Liver (tissue), 9 donors: ENCODE results near the gene C12orf60. TPM values are rescaled to one million over a fixed set of nuclear protein-coding genes. Genes with fewer than 3 reads are reported as not detected.

ENCODE experiments used
- DNase-seq: peaks from one replicate; pipeline ENCODE4 v3.0.0-alpha.2; 2017; ENCODE audit warnings: low spot score
- H3K27ac ChIP-seq, 2 donors: one replicate each; pipeline ENCODE4 v1.7.0; 2013; ENCODE audit warnings: inconsistent platforms in 2 of 2, low read length in 2 of 2, control low read depth in 1 of 2, low read depth in 1 of 2, mild to moderate bottlenecking in 1 of 2
- H3K27me3 ChIP-seq, 4 donors: one replicate each; pipeline versions ENCODE4 v1.6.1 to v1.7.0; 2013; ENCODE audit warnings: low read length in 3 of 4, inconsistent platforms in 1 of 4, mild to moderate bottlenecking in 1 of 4, moderate library complexity in 1 of 4; ENCODE audit not compliant: control insufficient read depth in 4 of 4, insufficient read depth in 4 of 4
- H3K36me3 ChIP-seq, 4 donors: one replicate each; pipeline versions ENCODE4 v1.6.1 to v1.7.0; 2013; ENCODE audit warnings: low read length in 3 of 4, mild to moderate bottlenecking in 3 of 4, low read depth in 1 of 4, moderate library complexity in 1 of 4; ENCODE audit not compliant: control insufficient read depth in 4 of 4, insufficient read depth in 3 of 4
- H3K4me1 ChIP-seq, 4 donors: one replicate each; pipeline versions ENCODE4 v1.6.1 to v1.7.0; 2013; ENCODE audit warnings: low read length in 3 of 4, mild to moderate bottlenecking in 3 of 4, moderate library complexity in 1 of 4; ENCODE audit not compliant: control insufficient read depth in 4 of 4, insufficient read depth in 4 of 4
- H3K4me3 ChIP-seq, 3 donors: one replicate each; pipeline versions ENCODE4 v1.6.1 to v1.7.0; 2013; ENCODE audit warnings: low read length in 3 of 3, control low read depth in 1 of 3, low read depth in 1 of 3, mild to moderate bottlenecking in 1 of 3
- H3K9ac ChIP-seq, 2 donors: one replicate each; pipeline ENCODE4 v1.7.0; 2013; ENCODE audit warnings: low read length in 2 of 2, mild to moderate bottlenecking in 2 of 2, moderate library complexity in 2 of 2, control low read depth in 1 of 2, low read depth in 1 of 2
- H3K9me3 ChIP-seq, 4 donors: one replicate each; pipeline versions ENCODE4 v1.6.1 to v1.7.0; 2013; ENCODE audit warnings: low read length in 3 of 4; ENCODE audit not compliant: control insufficient read depth in 4 of 4
- ATF3 ChIP-seq: IDR thresholded peaks from 2 replicates; pipeline ENCODE4 v1.6.1; 2016; ENCODE audit warnings: antibody characterized with exemption
- CTCF ChIP-seq: fragments of 150-350 bp; IDR thresholded peaks from 2 replicates; pipeline ENCODE4 v1.5.1; 2017; ENCODE audit warnings: improper control_type of control experiment, low read depth, low read length; ENCODE audit not compliant: missing input control
- EGR1 ChIP-seq, 2 donors: IDR thresholded peaks; 2 replicates each; pipeline ENCODE4 v1.6.1; 2016 to 2018; ENCODE audit warnings: antibody characterized with exemption in 2 of 2, low read depth in 2 of 2
- FOXA1 ChIP-seq: IDR thresholded peaks from 2 replicates; pipeline ENCODE4 v1.6.1; 2016; ENCODE audit warnings: antibody characterized with exemption
- FOXA2 ChIP-seq: IDR thresholded peaks from 2 replicates; pipeline ENCODE4 v1.6.1; 2016; ENCODE audit warnings: antibody characterized with exemption
- GABPA ChIP-seq, 2 donors: IDR thresholded peaks in 1 of 2; conservative IDR thresholded peaks in 1 of 2; 2 replicates each; pipeline ENCODE4 v1.6.1; 2016; ENCODE audit warnings: antibody characterized with exemption in 2 of 2, mild to moderate bottlenecking in 1 of 2, moderate library complexity in 1 of 2
- HNF4A ChIP-seq, 2 donors: conservative IDR thresholded peaks; 2 replicates each; pipeline ENCODE4 v1.6.1; 2016; ENCODE audit warnings: antibody characterized with exemption in 2 of 2, mild to moderate bottlenecking in 2 of 2
- HNF4G ChIP-seq: IDR thresholded peaks from 2 replicates; pipeline ENCODE4 v1.6.1; 2016; ENCODE audit warnings: antibody characterized with exemption
- JUND ChIP-seq, 2 donors: IDR thresholded peaks; 2 replicates each; pipeline ENCODE4 v1.6.1; 2016; ENCODE audit warnings: antibody characterized with exemption in 2 of 2
- NR2F2 ChIP-seq: IDR thresholded peaks from 2 replicates; pipeline ENCODE4 v1.6.1; 2016; ENCODE audit warnings: antibody characterized with exemption
- RAD21 ChIP-seq, 2 donors: IDR thresholded peaks; 2 replicates each; pipeline ENCODE4 v1.6.1; 2016; ENCODE audit warnings: antibody characterized with exemption in 2 of 2, mild to moderate bottlenecking in 2 of 2
- REST ChIP-seq: IDR thresholded peaks from 2 replicates; pipeline ENCODE4 v1.6.1; 2016; ENCODE audit warnings: antibody characterized with exemption, mild to moderate bottlenecking
- RXRA ChIP-seq, 2 donors: IDR thresholded peaks; 2 replicates each; pipeline ENCODE4 v1.6.1; 2017 to 2018; ENCODE audit warnings: antibody characterized with exemption in 2 of 2, mild to moderate bottlenecking in 1 of 2
- SP1 ChIP-seq: IDR thresholded peaks from 2 replicates; pipeline ENCODE4 v1.6.1; 2018; ENCODE audit warnings: antibody characterized with exemption, mild to moderate bottlenecking
- TAF1 ChIP-seq: conservative IDR thresholded peaks from 2 replicates; pipeline ENCODE4 v1.6.1; 2016; ENCODE audit warnings: antibody characterized with exemption, mild to moderate bottlenecking
- YY1 ChIP-seq: IDR thresholded peaks from 2 replicates; pipeline ENCODE4 v1.6.1; 2016; ENCODE audit warnings: antibody characterized with exemption, mild to moderate bottlenecking
- WGBS: extraction: QIAGEN DNeasy Blood & Tissue Kit; methylation state at CpG from one replicate; pipeline ENCODE4 v1.1.7; 2013; 5-methylcytosine and 5-hydroxymethylcytosine counted together
- polyA plus RNA-seq, 2 donors: library from polyadenylated mRNA; stranded (reverse) in 1 of 2; unstranded in 1 of 2; fragments of 200-250 nt in 1 of 2; fragments of >200 nt in 1 of 2; fragmentation: Nextera tagmentation in 1 of 2; extraction: Ambion mirVana in 1 of 2; gene quantifications; one replicate each; pipeline versions ENCODE4 v1.2.1 to v1.2.3, GENCODE V29; 2013 to 2015
- total RNA-seq, 2 donors: library from RNA; depleted of rRNA; stranded (reverse); fragments of >200 nt; gene quantifications; one replicate each; pipeline ENCODE4 v1.2.3, GENCODE V29; 2014
- TF ChIP-seq, protein P1 (sequence below): IDR thresholded peaks from 2 replicates; pipeline ENCODE4 v1.6.1; 2016; ENCODE audit warnings: antibody characterized with exemption
- TF ChIP-seq, protein P2 (sequence below): IDR thresholded peaks from 2 replicates; pipeline ENCODE4 v1.6.1; 2016; ENCODE audit warnings: antibody characterized with exemption
- donor health status: healthy.
- donor health status: healthy.
- donor health status: healthy.
- donor health status: healthy.
- donor health status: healthy.

Gene C12orf60
- total and polyA plus RNA-seq, 4 donors: 0.50 to 1.9 (median 1.0) TPM

DNA sequence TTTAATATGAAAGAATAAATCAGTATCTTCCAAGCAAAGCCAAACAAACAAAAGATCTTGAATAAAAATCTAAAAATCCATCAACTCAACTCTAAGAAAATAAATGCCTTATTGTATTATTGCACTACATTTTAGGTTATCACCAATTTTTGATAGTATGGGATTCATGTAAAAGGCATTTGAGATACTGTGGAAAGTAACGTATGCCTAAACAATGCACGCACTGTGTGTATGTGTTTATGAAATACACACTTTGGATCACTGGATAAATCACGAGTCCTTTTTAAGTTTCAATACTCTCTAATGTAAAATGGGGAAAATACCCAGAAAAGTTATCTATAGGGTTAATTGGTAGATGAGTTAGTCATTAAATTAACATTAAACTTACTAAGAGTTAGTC lies 17.9 kb upstream of the C12orf60 start:
- DNase-seq: no peak
- 97% methylated on average over 3 of the region's 3 CpGs for WGBS
- H3K4me1 ChIP-seq: no peaks in the 10 kb centered on the region
- peaks cover 14 to 50% (median 42%) of the 10 kb centered on the region in 4 donors for H3K36me3 ChIP-seq
- H3K4me3 ChIP-seq: no peak overlapping the region
- no peak for TF ChIP-seq HNF4G
- no peak for TF ChIP-seq RXRA (IDR thresholded peaks at IDR 0.05)
- TF ChIP-seq REST: no peak
- TF ChIP-seq FOXA2: no peak
- no peaks in the 10 kb centered on the region for H3K27me3 ChIP-seq
- H3K9ac ChIP-seq: no peak overlapping the region
- no peaks in the 10 kb centered on the region for H3K9me3 ChIP-seq
- no peak overlapping the region for H3K27ac ChIP-seq

- Histone ChIP-seq H3K4me1 (no peaks in the 10 kb centered on the region), H3K36me3 (peaks cover 10 to 72% (median 51%) of the 10 kb centered on the region in 4 donors), H3K27ac (no peak overlapping the region), H3K4me3 (no peak overlapping the region), H3K27me3 (no peaks in the 10 kb centered on the region), H3K9ac (no peak overlapping the region), H3K9me3 (no peaks in the 10 kb centered on the region)
- no peak for TF ChIP-seq SP1
- TF ChIP-seq, protein P1, sequence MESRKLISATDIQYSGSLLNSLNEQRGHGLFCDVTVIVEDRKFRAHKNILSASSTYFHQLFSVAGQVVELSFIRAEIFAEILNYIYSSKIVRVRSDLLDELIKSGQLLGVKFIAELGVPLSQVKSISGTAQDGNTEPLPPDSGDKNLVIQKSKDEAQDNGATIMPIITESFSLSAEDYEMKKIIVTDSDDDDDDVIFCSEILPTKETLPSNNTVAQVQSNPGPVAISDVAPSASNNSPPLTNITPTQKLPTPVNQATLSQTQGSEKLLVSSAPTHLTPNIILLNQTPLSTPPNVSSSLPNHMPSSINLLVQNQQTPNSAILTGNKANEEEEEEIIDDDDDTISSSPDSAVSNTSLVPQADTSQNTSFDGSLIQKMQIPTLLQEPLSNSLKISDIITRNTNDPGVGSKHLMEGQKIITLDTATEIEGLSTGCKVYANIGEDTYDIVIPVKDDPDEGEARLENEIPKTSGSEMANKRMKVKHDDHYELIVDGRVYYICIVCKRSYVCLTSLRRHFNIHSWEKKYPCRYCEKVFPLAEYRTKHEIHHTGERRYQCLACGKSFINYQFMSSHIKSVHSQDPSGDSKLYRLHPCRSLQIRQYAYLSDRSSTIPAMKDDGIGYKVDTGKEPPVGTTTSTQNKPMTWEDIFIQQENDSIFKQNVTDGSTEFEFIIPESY: no peak
- no peak for TF ChIP-seq JUND (IDR thresholded peaks at IDR 0.05)
- no peak for TF ChIP-seq ATF3
- TF ChIP-seq RAD21 (IDR thresholded peaks at IDR 0.05): no peak
- TF ChIP-seq TAF1: no peak
- TF ChIP-seq GABPA (IDR thresholded peaks at IDR 0.05 in 1 of 2, conservative IDR thresholded peaks at IDR 0.05 in 1 of 2): no peak
- no peak for TF ChIP-seq HNF4G
- TF ChIP-seq, protein P2, sequence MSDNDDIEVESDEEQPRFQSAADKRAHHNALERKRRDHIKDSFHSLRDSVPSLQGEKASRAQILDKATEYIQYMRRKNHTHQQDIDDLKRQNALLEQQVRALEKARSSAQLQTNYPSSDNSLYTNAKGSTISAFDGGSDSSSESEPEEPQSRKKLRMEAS: no peak
- TF ChIP-seq FOXA2: no peak
- TF ChIP-seq REST: no peak
- no peak for TF ChIP-seq HNF4A (conservative IDR thresholded peaks at IDR 0.05)
- no peak for TF ChIP-seq CTCF
- no peak for TF ChIP-seq FOXA1
- TF ChIP-seq YY1: no peak
- TF ChIP-seq EGR1 (IDR thresholded peaks at IDR 0.05; ENCODE audit: low read depth in 2 of 2): no peak
- TF ChIP-seq RXRA (IDR thresholded peaks at IDR 0.05): no peak
- TF ChIP-seq NR2F2: no peak
- no peak for DNase-seq
- 75% methylated on average over 4 of the region's 4 CpGs for WGBS
Observed at GRCh38 chr12:14795028-14795448, 8.4 kb upstream of the C12orf60 start.
